Stimulated activated CD4-positive, alpha-beta T cell treated with anti-CD3 and anti-CD28 coated beads, Interleukin-4, amount 100 ng/mL, for 48 hours (primary cell): Measurements from ENCODE around the gene RP2.

ENCODE experiments used
- DNase-seq, 2 donors: peaks; one replicate each; pipeline ENCODE4 v3.0.0-alpha.2; 2020; ENCODE audit warnings: low read depth in 2 of 2

Gene RP2

GRCh38 chrX:46918434-46918833, 81.6 kb downstream of the RP2 start:
- DNase-seq = no peak

- DNase-seq = no peak
Measured at GRCh38 chrX:46920235-46920634, 83.4 kb downstream of the RP2 start.

GRCh38 chrX:46922611-46923010, 85.8 kb downstream of the RP2 start:
- DNase-seq = no peak

GRCh38 chrX:46927718-46928117, 90.9 kb downstream of the RP2 start:
- DNase-seq = no peak

- DNase-seq = no peak
Measured at GRCh38 chrX:46929439-46930261, 92.8 kb downstream of the RP2 start.
